ENCODE measurements around the gene CTNNA2. TPM values are rescaled to one million over a fixed set of nuclear protein-coding genes. Genes with fewer than 3 reads are reported as not detected.

Gene CTNNA2
- polyA plus RNA-seq, 4 donors: 0.27 to 2.8 (median 1.3) TPM; not detected in 1

- Histone ChIP-seq H3K36me3 (ENCODE audit: control insufficient read depth in 3 of 3, insufficient read depth in 2 of 3, low read depth in 1 of 3, low read length in 3 of 3) (no peaks in the 10 kb centered on the region), H3K27me3 (ENCODE audit: control insufficient read depth in 3 of 3, insufficient read depth in 3 of 3, low read length in 3 of 3) (no peaks in the 10 kb centered on the region), H3K27ac (ENCODE audit: low read depth in 1 of 3, low read length in 2 of 3) (no peak overlapping the region), H3K4me1 (ENCODE audit: control insufficient read depth in 3 of 3, insufficient read depth in 2 of 3, low read depth in 1 of 3, low read length in 2 of 3) (no peaks in the 10 kb centered on the region), H3K4me3 (ENCODE audit: low read depth in 1 of 3, low read length in 3 of 3) (no peak overlapping the region), H3K9me3 (ENCODE audit: control insufficient read depth in 2 of 2, insufficient read depth in 1 of 2, low read depth in 1 of 2, low read length in 1 of 2) (no peaks in the 10 kb centered on the region)
- no peak for DNase-seq
- FAIRE-seq: peak; percentile 47
- 37 to 47% (median 45%) methylated on average over 5 of the region's 5 CpGs for WGBS, 3 donors
These were observed 422.3 kb downstream of the CTNNA2 start for GRCh38 chr2:79935046-79935732.

GRCh38 chr2:79935771-79936657, 423.2 kb downstream of the CTNNA2 start:
- WGBS, 3 donors: 2 to 4% (median 2%) methylated on average over 9 of the region's 9 CpGs

GRCh38 chr2:79936715-79937114, 423.9 kb downstream of the CTNNA2 start:
- no peak overlapping the region for H3K4me3 ChIP-seq (ENCODE audit: low read depth in 1 of 3, low read length in 3 of 3)
- H3K4me1 ChIP-seq (ENCODE audit: control insufficient read depth in 3 of 3, insufficient read depth in 2 of 3, low read depth in 1 of 3, low read length in 2 of 3): no peaks in the 10 kb centered on the region
- no peaks in the 10 kb centered on the region for H3K36me3 ChIP-seq (ENCODE audit: control insufficient read depth in 3 of 3, insufficient read depth in 2 of 3, low read depth in 1 of 3, low read length in 3 of 3)
- no peaks in the 10 kb centered on the region for H3K9me3 ChIP-seq (ENCODE audit: control insufficient read depth in 2 of 2, insufficient read depth in 1 of 2, low read depth in 1 of 2, low read length in 1 of 2)
- H3K27ac ChIP-seq (ENCODE audit: low read depth in 1 of 3, low read length in 2 of 3): no peak overlapping the region
- DNase-seq (no peak), FAIRE-seq (no peak)
- 81 to 90% (median 87%) methylated on average over 3 of the region's 3 CpGs for WGBS, 3 donors
- H3K27me3 ChIP-seq (ENCODE audit: control insufficient read depth in 3 of 3, insufficient read depth in 3 of 3, low read length in 3 of 3): no peaks in the 10 kb centered on the region

More at GRCh38 chr2:79935771-79936657, 423.2 kb downstream of the CTNNA2 start:
- no peak overlapping the region for H3K27ac ChIP-seq (ENCODE audit: low read depth in 1 of 3, low read length in 2 of 3)
- H3K27me3 ChIP-seq (ENCODE audit: control insufficient read depth in 3 of 3, insufficient read depth in 3 of 3, low read length in 3 of 3): no peaks in the 10 kb centered on the region
- DNase-seq (peak; percentile 71), FAIRE-seq (peak; percentile 64)
- no peaks in the 10 kb centered on the region for H3K9me3 ChIP-seq (ENCODE audit: control insufficient read depth in 2 of 2, insufficient read depth in 1 of 2, low read depth in 1 of 2, low read length in 1 of 2)
- no peaks in the 10 kb centered on the region for H3K36me3 ChIP-seq (ENCODE audit: control insufficient read depth in 3 of 3, insufficient read depth in 2 of 3, low read depth in 1 of 3, low read length in 3 of 3)
- H3K4me3 ChIP-seq (ENCODE audit: low read depth in 1 of 3, low read length in 3 of 3): no peak overlapping the region
- H3K4me1 ChIP-seq (ENCODE audit: control insufficient read depth in 3 of 3, insufficient read depth in 2 of 3, low read depth in 1 of 3, low read length in 2 of 3): no peaks in the 10 kb centered on the region

GRCh38 chr2:79938648-79939047, 425.8 kb downstream of the CTNNA2 start:
- no peaks in the 10 kb centered on the region for H3K9me3 ChIP-seq (ENCODE audit: control insufficient read depth in 2 of 2, insufficient read depth in 1 of 2, low read depth in 1 of 2, low read length in 1 of 2)
- H3K4me1 ChIP-seq (ENCODE audit: control insufficient read depth in 3 of 3, insufficient read depth in 2 of 3, low read depth in 1 of 3, low read length in 2 of 3): no peaks in the 10 kb centered on the region
- no peak overlapping the region for H3K27ac ChIP-seq (ENCODE audit: low read depth in 1 of 3, low read length in 2 of 3)
- H3K27me3 ChIP-seq (ENCODE audit: control insufficient read depth in 3 of 3, insufficient read depth in 3 of 3, low read length in 3 of 3): no peaks in the 10 kb centered on the region
- WGBS, 3 donors: 81 to 93% (median 87%) methylated on average over 1 of the region's 1 CpG
- no peak overlapping the region for H3K4me3 ChIP-seq (ENCODE audit: low read depth in 1 of 3, low read length in 3 of 3)
- DNase-seq (no peak), FAIRE-seq (no peak)
- no peaks in the 10 kb centered on the region for H3K36me3 ChIP-seq (ENCODE audit: control insufficient read depth in 3 of 3, insufficient read depth in 2 of 3, low read depth in 1 of 3, low read length in 3 of 3)

- Histone ChIP-seq H3K4me1 (ENCODE audit: control insufficient read depth in 3 of 3, insufficient read depth in 2 of 3, low read depth in 1 of 3, low read length in 2 of 3) (no peaks in the 10 kb centered on the region), H3K4me3 (ENCODE audit: low read depth in 1 of 3, low read length in 3 of 3) (no peak overlapping the region), H3K36me3 (ENCODE audit: control insufficient read depth in 3 of 3, insufficient read depth in 2 of 3, low read depth in 1 of 3, low read length in 3 of 3) (no peaks in the 10 kb centered on the region), H3K27me3 (ENCODE audit: control insufficient read depth in 3 of 3, insufficient read depth in 3 of 3, low read length in 3 of 3) (no peaks in the 10 kb centered on the region), H3K27ac (ENCODE audit: low read depth in 1 of 3, low read length in 2 of 3) (no peak overlapping the region), H3K9me3 (ENCODE audit: control insufficient read depth in 2 of 2, insufficient read depth in 1 of 2, low read depth in 1 of 2, low read length in 1 of 2) (no peaks in the 10 kb centered on the region)
- 92 to 100% (median 93%) methylated on average over 2 of the region's 2 CpGs for WGBS, 3 donors
- DNase-seq (no peak), FAIRE-seq (no peak)
These were observed 427.5 kb downstream of the CTNNA2 start for GRCh38 chr2:79940364-79940763.

GRCh38 chr2:79941179-79941578, 428.3 kb downstream of the CTNNA2 start:
- Histone ChIP-seq H3K36me3 (ENCODE audit: control insufficient read depth in 3 of 3, insufficient read depth in 2 of 3, low read depth in 1 of 3, low read length in 3 of 3) (no peaks in the 10 kb centered on the region), H3K27ac (ENCODE audit: low read depth in 1 of 3, low read length in 2 of 3) (no peak overlapping the region), H3K9me3 (ENCODE audit: control insufficient read depth in 2 of 2, insufficient read depth in 1 of 2, low read depth in 1 of 2, low read length in 1 of 2) (no peaks in the 10 kb centered on the region), H3K27me3 (ENCODE audit: control insufficient read depth in 3 of 3, insufficient read depth in 3 of 3, low read length in 3 of 3) (no peaks in the 10 kb centered on the region), H3K4me1 (ENCODE audit: control insufficient read depth in 3 of 3, insufficient read depth in 2 of 3, low read depth in 1 of 3, low read length in 2 of 3) (no peaks in the 10 kb centered on the region), H3K4me3 (ENCODE audit: low read depth in 1 of 3, low read length in 3 of 3) (no peak overlapping the region)
- WGBS, 3 donors: 79 to 89% (median 84%) methylated on average over 2 of the region's 2 CpGs
- FAIRE-seq (no peak), DNase-seq (no peak)

GRCh38 chr2:79944205-79944604, 431.4 kb downstream of the CTNNA2 start:
- no peak overlapping the region for H3K4me3 ChIP-seq (ENCODE audit: low read depth in 1 of 3, low read length in 3 of 3)
- no peaks in the 10 kb centered on the region for H3K9me3 ChIP-seq (ENCODE audit: control insufficient read depth in 2 of 2, insufficient read depth in 1 of 2, low read depth in 1 of 2, low read length in 1 of 2)
- H3K27me3 ChIP-seq (ENCODE audit: control insufficient read depth in 3 of 3, insufficient read depth in 3 of 3, low read length in 3 of 3): no peaks in the 10 kb centered on the region
- no peak overlapping the region for H3K27ac ChIP-seq (ENCODE audit: low read depth in 1 of 3, low read length in 2 of 3)
- H3K4me1 ChIP-seq (ENCODE audit: control insufficient read depth in 3 of 3, insufficient read depth in 2 of 3, low read depth in 1 of 3, low read length in 2 of 3): no peaks in the 10 kb centered on the region
- FAIRE-seq (no peak), DNase-seq (no peak)
- 79 to 92% (median 82%) methylated on average over 1 of the region's 1 CpG for WGBS, 3 donors
- no peaks in the 10 kb centered on the region for H3K36me3 ChIP-seq (ENCODE audit: control insufficient read depth in 3 of 3, insufficient read depth in 2 of 3, low read depth in 1 of 3, low read length in 3 of 3)

GRCh38 chr2:79945653-79946445, 433.0 kb downstream of the CTNNA2 start:
- Histone ChIP-seq H3K27ac (ENCODE audit: low read depth in 1 of 3, low read length in 2 of 3) (no peak overlapping the region), H3K4me1 (ENCODE audit: control insufficient read depth in 3 of 3, insufficient read depth in 2 of 3, low read depth in 1 of 3, low read length in 2 of 3) (no peaks in the 10 kb centered on the region), H3K36me3 (ENCODE audit: control insufficient read depth in 3 of 3, insufficient read depth in 2 of 3, low read depth in 1 of 3, low read length in 3 of 3) (no peaks in the 10 kb centered on the region), H3K9me3 (ENCODE audit: control insufficient read depth in 2 of 2, insufficient read depth in 1 of 2, low read depth in 1 of 2, low read length in 1 of 2) (no peaks in the 10 kb centered on the region), H3K4me3 (ENCODE audit: low read depth in 1 of 3, low read length in 3 of 3) (no peak overlapping the region), H3K27me3 (ENCODE audit: control insufficient read depth in 3 of 3, insufficient read depth in 3 of 3, low read length in 3 of 3) (no peaks in the 10 kb centered on the region)
- WGBS, 3 donors: 77 to 89% (median 83%) methylated on average over 5 of the region's 5 CpGs
- DNase-seq: no peak
- no peak for FAIRE-seq

Data from small intestine (tissue), 7 donors.